Ishikawa (cell line): Measurements from ENCODE around the gene KIAA0513.

Source experiments
- EP300 ChIP-seq: IDR thresholded peaks from 2 replicates; pipeline ENCODE4 v1.6.1; 2012; ENCODE audit warnings: borderline replicate concordance
- RAD21 ChIP-seq: IDR thresholded peaks from 2 replicates; pipeline ENCODE4 v1.6.1; 2012; ENCODE audit warnings: low read depth
- REST ChIP-seq: IDR thresholded peaks from 2 replicates; pipeline ENCODE4 v1.6.1; 2012; ENCODE audit warnings: low read depth, mild to moderate bottlenecking
- USF1 ChIP-seq: IDR thresholded peaks from 2 replicates; pipeline ENCODE4 v1.6.1; 2012
- TF ChIP-seq, protein P1 (sequence below): IDR thresholded peaks from 2 replicates; pipeline ENCODE4 v1.6.1; 2012

DNA sequence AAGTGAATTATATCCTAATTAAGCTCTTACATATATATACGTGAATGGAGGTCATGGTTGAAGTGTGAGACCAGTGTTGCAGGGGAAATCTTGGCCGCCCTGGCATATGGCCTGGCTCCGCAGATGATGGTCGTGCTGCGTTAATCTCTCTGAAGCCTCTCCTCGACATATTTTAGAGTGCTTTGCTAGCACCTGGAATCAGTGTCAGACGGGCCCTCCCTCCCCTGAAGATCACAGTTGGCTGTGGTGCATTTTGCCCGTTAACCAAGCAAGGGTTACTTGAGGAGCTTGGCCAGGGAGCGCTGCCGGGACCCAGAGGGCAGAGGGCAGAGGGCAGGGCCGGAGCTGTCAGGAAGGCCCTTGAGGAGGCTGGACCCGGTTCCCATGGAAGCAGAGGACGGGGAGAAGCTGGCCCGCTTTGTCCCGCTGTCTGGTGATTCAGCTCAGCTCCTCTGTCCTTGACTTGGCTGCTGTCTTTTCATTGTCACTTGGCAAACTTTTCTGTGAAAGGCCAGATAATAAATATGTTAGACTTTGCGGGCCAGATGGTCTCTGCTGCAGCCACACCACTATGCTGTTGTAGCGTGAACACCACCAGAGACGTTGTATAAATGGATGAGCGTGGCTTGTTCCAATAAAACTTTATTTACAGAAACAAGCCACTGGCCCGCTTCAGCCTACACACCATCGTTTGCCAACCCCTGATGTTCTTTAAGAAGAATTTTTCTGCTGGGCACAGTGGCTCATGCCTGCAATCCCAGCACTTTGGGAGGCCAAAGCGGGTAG lies 52.4 kb downstream of the KIAA0513 start:
- TF ChIP-seq EP300 (no peak), RAD21 (no peak), REST (no peak), USF1 (no peak)
- TF ChIP-seq, protein P1, sequence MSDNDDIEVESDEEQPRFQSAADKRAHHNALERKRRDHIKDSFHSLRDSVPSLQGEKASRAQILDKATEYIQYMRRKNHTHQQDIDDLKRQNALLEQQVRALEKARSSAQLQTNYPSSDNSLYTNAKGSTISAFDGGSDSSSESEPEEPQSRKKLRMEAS = no peak
